HepG2 (cell line): ENCODE measurements around the gene FAF1. TPM values are rescaled to one million over a fixed set of nuclear protein-coding genes. Genes with fewer than 3 reads are reported as not detected.
A peak's percentile ranks its signal among the peaks of the same experiment; 100 is the strongest.

Experiments
- ARID5B ChIP-seq: IDR thresholded peaks from 2 replicates; pipeline ENCODE4 v1.4.0; 2020; ENCODE audit warnings: mild to moderate bottlenecking, missing genetic modification reagents
- ERF ChIP-seq: IDR thresholded peaks from 2 replicates; pipeline ENCODE4 v1.6.1; 2018; ENCODE audit warnings: missing biosample characterization, missing genetic modification reagents
- HCFC1 ChIP-seq: fragments of 150-350 bp; IDR thresholded peaks from 2 replicates; pipeline ENCODE4 v1.6.1; 2014; ENCODE audit warnings: low read depth, low read length
- MED13 ChIP-seq: sonication (generic); formaldehyde crosslinking; IDR thresholded peaks from 2 replicates; pipeline ENCODE4 v1.5.0; 2020; ENCODE audit warnings: missing genetic modification reagents
- MXD3 ChIP-seq: IDR thresholded peaks from 2 replicates; pipeline ENCODE4 v1.6.1; 2016; ENCODE audit warnings: mild to moderate bottlenecking, missing biosample characterization, missing genetic modification reagents
- NFKB2 ChIP-seq: sonication (generic); formaldehyde crosslinking; IDR thresholded peaks from 2 replicates; pipeline ENCODE4 v1.4.0; 2020; ENCODE audit warnings: missing genetic modification reagents, borderline replicate concordance
- NR0B2 ChIP-seq: sonication (generic); formaldehyde crosslinking; IDR thresholded peaks from 2 replicates; pipeline ENCODE4 v1.4.0; 2020; ENCODE audit warnings: mild to moderate bottlenecking, missing genetic modification reagents
- RFXAP ChIP-seq: sonication (generic); formaldehyde crosslinking; IDR thresholded peaks from 2 replicates; pipeline ENCODE4 v1.4.0; 2020; ENCODE audit warnings: missing genetic modification reagents, borderline replicate concordance
- RNF219 ChIP-seq: sonication (generic); formaldehyde crosslinking; IDR thresholded peaks from 2 replicates; pipeline ENCODE4 v1.5.0; 2020; ENCODE audit warnings: mild to moderate bottlenecking, missing genetic modification reagents
- TBP ChIP-seq: sonication (generic); formaldehyde crosslinking; IDR thresholded peaks from 2 replicates; pipeline ENCODE4 v1.5.0; 2020; ENCODE audit warnings: missing genetic modification reagents
- ZBTB46 ChIP-seq: sonication (generic); formaldehyde crosslinking; IDR thresholded peaks from 2 replicates; pipeline ENCODE4 v1.4.0; 2020; ENCODE audit warnings: mild to moderate bottlenecking, missing genetic modification reagents, borderline replicate concordance
- ZNF10 ChIP-seq: sonication (generic); formaldehyde crosslinking; IDR thresholded peaks from 2 replicates; pipeline ENCODE4 v1.4.0; 2020; ENCODE audit warnings: mild to moderate bottlenecking, low read depth, missing genetic modification reagents, borderline replicate concordance
- ZNF160 ChIP-seq: sonication (generic); formaldehyde crosslinking; IDR thresholded peaks from 2 replicates; pipeline ENCODE4 v1.8.0; 2022; ENCODE audit warnings: mild to moderate bottlenecking, inconsistent platforms, missing genetic modification reagents
- ZNF414 ChIP-seq: sonication (generic); formaldehyde crosslinking; IDR thresholded peaks from 2 replicates; pipeline ENCODE4 v1.5.0; 2020; ENCODE audit warnings: missing genetic modification reagents
- ZNF460 ChIP-seq: sonication (generic); formaldehyde crosslinking; IDR thresholded peaks from 2 replicates; pipeline ENCODE4 v1.5.1; 2020; ENCODE audit warnings: missing genetic modification reagents, mild to moderate bottlenecking, borderline replicate concordance
- ZNF549 ChIP-seq: sonication (generic); formaldehyde crosslinking; IDR thresholded peaks from 2 replicates; pipeline ENCODE4 v1.5.0; 2020; ENCODE audit warnings: missing genetic modification reagents
- ZNF576 ChIP-seq: sonication (generic); formaldehyde crosslinking; IDR thresholded peaks from 2 replicates; pipeline ENCODE4 v1.4.0; 2020; ENCODE audit warnings: mild to moderate bottlenecking, missing genetic modification reagents
- ZNF772 ChIP-seq: sonication (generic); formaldehyde crosslinking; IDR thresholded peaks from 2 replicates; pipeline ENCODE4 v1.5.0; 2020; ENCODE audit warnings: mild to moderate bottlenecking, missing genetic modification reagents
- ZNF850 ChIP-seq: sonication (generic); formaldehyde crosslinking; conservative IDR thresholded peaks from 2 replicates; pipeline ENCODE4 v1.9.0; 2021; ENCODE audit warnings: mild to moderate bottlenecking, missing genetic modification reagents
- ZSCAN20 ChIP-seq: sonication (generic); formaldehyde crosslinking; IDR thresholded peaks from 2 replicates; pipeline ENCODE4 v1.4.0; 2020; ENCODE audit warnings: missing genetic modification reagents, mild to moderate bottlenecking, borderline replicate concordance
- polyA plus RNA-seq, 8 experiments: library from polyadenylated mRNA; depleted of rRNA in 3 of 8; stranded (reverse) in 7 of 8; unstranded in 1 of 8; fragments of >200 nt; fragmentation: Illumina TruSeq in 4 of 8; extraction: Trizol in 4 of 8; gene quantifications; 2 replicates each; pipeline versions ENCODE4 v1.2.1 to v1.2.3, GENCODE V29; 2011 to 2016; ENCODE audit warnings: low read depth in 4 of 8, missing spikeins in 1 of 8, mixed read lengths in 1 of 8; ENCODE audit not compliant: insufficient read depth in 1 of 8
- total RNA-seq, 5 experiments: library from RNA; depleted of rRNA; stranded (reverse); fragments of >200 nt; fragmentation: Illumina TruSeq; extraction: Trizol; gene quantifications; 2 replicates each; pipeline ENCODE4 v1.2.3, GENCODE V29; 2016; ENCODE audit warnings: low read depth in 1 of 5

The FAF1 gene
- total and polyA plus RNA-seq, 2 of the 13 experiments (the other 11 are each of a cell fraction or from before 2014, with no cell fraction given), result 19.4 to 63.3 TPM

GRCh38 chr1:50968158-50968820 lies 8.2 kb upstream of the FAF1 start (continued):
- TF ChIP-seq ZBTB46 (no peak), ZNF10 (CRISPR knock-in tag) (no peak), ZNF850 (no peak), HCFC1 (no peak), ERF (CRISPR knock-in tag) (peak; percentile 66; the same call in 1 of the 2 replicates), ZNF549 (CRISPR knock-in tag) (no peak), RFXAP (CRISPR knock-in tag) (peak; percentile 57), ZNF460 (peak; percentile 53; the same call in 1 of the 2 replicates), ZNF576 (CRISPR knock-in tag) (no peak), ZSCAN20 (CRISPR knock-in tag) (no peak), ZNF414 (CRISPR knock-in tag) (no peak), RNF219 (CRISPR knock-in tag) (no peak; the same call in 1 of the 2 replicates), TBP (CRISPR knock-in tag) (no peak), NR0B2 (CRISPR knock-in tag) (no peak), ARID5B (CRISPR knock-in tag) (peak; percentile 45), NFKB2 (CRISPR knock-in tag) (peak; percentile 88; the same call in 1 of the 2 replicates), MED13 (CRISPR knock-in tag) (no peak; the same call in 1 of the 2 replicates), ZNF160 (CRISPR knock-in tag) (no peak), ZNF772 (peak; percentile 85), MXD3 (peak; percentile 85)
